K562 treated with DMSO at 1 percent for 24 hours (cell line): ENCODE data around the gene DMAP1. TPM values are rescaled to one million over a fixed set of nuclear protein-coding genes. Genes with fewer than 3 reads are reported as not detected.

Experiments
- total RNA-seq: library from RNA; unstranded; fragments of 300-600 nt; gene quantifications from 2 replicates; pipeline ENCODE4 v1.2.3, GENCODE V29; 2022; ENCODE audit warnings: low read depth; ENCODE audit not compliant: insufficient read depth

Gene DMAP1
- total RNA-seq = 38.7 and 46.4 TPM in 2 replicates

GRCh38 chr1:44213222-44214112 is at the start of gene DMAP1:
Gene DMAP1 (plus strand): TSS chr1:44213471. CDS start chr1:44213754, 283 bp downstream.

Other genes with a start within 250 kb of the DMAP1 start
- gene DPH2, start 243.5 kb upstream of the DMAP1 start, total RNA-seq = 20.7 and 21.6 TPM in 2 replicates
- 490 and 517 TPM in 2 replicates for gene ATP6V0B, start 238.5 kb upstream of the DMAP1 start, total RNA-seq
- gene B4GALT2, start 234.3 kb upstream of the DMAP1 start, total RNA-seq = 38.6 and 40.1 TPM in 2 replicates
- 2.0 and 3.2 TPM in 2 replicates for gene CCDC24, start 221.9 kb upstream of the DMAP1 start, total RNA-seq
- gene SLC6A9, start 182.0 kb upstream of the DMAP1 start, total RNA-seq = 56.9 and 59.8 TPM in 2 replicates
- gene KLF17, start 94.7 kb upstream of the DMAP1 start, total RNA-seq = 0.16 TPM in 1 of 2 replicates, not detected in the other
- gene KLF18, start 71.8 kb upstream of the DMAP1 start, total RNA-seq = not detected in 2 replicates
- 66.8 and 71.7 TPM in 2 replicates for gene ERI3, start 141.8 kb downstream of the DMAP1 start, total RNA-seq
- gene RNF220, start 191.8 kb downstream of the DMAP1 start, total RNA-seq = 94.0 and 109 TPM in 2 replicates